GM18511 (cell line): ENCODE results near the gene PEMT.

Experiments used
- ATAC-seq: cut with Tn5 transposase; IDR thresholded peaks from one replicate; pipeline ENCODE4 v1.9.1; 2021; ENCODE audit warnings: mild to moderate bottlenecking, moderate library complexity; ENCODE audit not compliant: unreplicated experiment

PEMT gene

GRCh38 chr17:17570798-17571716 is 20.5 kb downstream of the PEMT start:
- no peak for ATAC-seq

DNA sequence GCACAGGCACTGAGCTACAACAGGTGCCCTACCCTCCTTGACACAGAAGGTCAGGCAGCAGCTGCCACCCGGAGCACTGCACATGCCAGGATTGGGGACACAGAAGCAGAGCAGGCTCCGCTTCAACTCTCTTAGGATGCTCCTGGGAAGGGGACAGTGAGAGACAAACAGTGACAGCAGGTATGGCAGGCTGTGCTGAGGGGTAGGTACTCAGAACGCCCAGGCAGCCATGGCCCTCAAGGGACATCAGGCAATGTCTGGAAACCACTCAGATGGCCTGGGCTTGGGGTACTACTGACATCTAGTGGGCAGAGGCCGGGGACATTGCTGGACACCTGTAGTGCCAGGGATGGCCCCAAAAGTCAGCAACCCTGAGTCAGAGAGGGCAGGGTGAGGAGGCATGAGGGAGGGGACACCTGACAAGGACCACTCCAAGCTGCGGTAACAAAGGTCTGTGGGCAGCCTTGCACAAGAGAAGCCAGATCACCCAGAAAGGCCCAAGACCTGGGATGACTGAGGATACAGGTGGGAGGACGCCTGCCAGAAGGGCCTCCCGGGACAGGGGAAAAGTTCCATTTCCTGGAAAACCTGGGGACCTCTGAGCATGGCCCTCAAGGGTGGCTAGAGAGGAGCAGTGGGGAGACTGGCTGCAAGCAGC is 21.2 kb downstream of the PEMT start:
- no peak for ATAC-seq

DNA sequence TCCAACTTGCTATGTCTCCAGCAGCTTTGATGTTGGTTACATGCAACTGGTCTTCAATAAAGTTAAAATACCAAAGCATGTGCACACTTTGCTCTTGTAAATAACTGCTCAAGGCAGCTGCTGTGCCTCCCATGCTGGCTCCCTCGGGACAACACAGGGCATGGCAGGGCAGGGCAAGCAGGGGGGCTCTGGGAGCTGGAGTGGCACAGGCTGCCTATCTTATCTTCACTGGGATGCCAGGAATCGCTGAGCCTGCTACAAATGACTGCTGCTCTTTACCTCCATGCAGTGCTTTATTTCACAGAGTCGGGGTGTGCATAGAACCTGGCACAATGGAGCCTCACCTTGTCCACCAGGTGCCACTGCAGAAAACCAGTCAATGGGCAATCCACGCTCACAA is 21.8 kb downstream of the PEMT start:
- no peak for ATAC-seq

DNA sequence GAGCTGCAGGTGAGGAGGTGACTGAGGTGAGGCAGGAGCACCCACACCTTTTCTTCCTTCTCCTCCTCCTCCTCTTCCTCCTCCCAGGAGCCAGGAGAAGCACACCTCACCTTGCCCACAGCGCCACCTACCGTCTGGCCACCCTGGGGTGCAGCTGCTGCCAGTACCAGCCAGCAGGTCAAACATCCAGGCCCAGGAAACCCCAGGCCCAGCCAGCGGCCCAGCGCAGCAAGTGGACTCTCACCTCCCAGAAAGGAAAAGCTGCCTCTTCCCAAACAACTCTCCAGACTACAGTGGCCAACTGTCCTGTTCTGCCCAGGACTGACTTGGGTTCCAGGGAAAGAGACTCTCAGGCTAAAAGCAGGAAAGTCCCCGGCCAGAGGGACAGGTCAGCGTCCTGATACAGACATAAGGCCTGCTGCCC is 22.7 kb downstream of the PEMT start:
- ATAC-seq: no peak

DNA sequence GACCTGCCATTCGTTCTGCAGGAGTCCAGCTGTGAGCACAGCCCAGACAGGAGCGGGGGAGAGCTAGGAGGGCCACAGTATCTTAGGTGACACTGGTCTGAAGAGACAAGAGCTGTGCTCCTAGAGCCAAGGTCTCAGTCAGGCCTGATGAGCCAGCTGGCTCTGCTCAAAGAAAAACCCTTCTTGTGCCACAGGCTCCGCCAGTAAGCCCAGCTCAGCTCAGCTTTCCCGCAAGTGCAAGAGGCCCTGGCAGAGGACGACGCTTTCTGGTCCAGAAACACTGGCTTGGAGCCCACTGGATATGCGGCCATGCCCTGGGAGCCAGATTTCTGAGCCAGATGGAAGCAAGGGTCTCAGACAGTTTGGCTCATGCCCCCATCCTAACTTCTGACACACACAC is 23.9 kb downstream of the PEMT start:
- no peak for ATAC-seq

DNA sequence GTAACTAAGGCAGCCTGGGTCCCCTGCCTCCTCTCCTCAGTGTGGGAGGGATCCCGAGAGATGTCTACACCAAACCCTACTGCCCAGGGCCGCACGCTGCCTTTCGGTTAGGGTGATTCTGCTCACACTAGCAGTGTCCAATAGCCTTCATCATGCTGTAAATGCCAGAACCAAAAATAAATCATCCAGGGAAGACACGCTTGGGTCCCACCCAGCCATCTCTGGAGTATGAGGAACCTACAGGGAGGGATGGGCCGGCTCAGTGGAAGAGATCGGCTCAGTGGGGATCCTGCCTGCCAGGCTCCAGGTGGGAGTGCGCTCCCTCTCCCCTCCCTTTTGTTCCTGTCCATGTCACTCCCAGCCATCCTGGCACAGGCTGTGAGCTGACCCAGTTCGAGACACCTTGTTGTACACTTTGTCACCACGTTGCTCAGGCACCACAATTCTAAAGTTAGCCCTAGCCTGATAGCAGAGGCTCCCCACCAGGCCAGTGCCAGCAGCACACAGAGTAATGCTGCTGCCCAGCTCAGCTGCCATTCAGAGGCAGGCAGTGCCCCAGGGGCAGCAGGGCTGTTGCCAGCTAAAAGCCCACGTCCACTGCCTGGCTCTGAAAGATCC is 24.5 kb downstream of the PEMT start:
- ATAC-seq: no peak

GRCh38 chr17:17565471-17566339 is 25.8 kb downstream of the PEMT start:
- ATAC-seq: no peak

DNA sequence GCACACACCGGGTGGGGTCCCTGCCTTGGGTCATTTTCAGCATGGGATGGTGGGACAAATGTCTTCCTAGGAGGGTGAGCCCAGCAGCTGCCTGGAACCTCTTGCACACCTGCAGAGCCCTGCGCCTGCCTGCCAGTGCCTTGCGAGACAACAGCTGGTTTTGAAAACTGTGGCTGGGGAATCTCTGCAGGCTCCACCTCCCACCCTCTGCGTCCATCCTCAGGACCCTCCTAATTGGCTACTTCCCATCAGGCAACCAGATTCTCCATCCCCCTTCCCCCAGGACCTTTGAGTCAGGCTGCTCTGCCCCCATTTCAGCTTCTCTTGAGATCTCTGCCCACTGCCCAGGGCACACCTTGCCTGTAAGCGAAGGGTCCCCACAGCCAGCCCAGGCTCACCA is 26.6 kb downstream of the PEMT start:
- no peak for ATAC-seq

- ATAC-seq: no peak
Observed at GRCh38 chr17:17564323-17564722, 27.2 kb downstream of the PEMT start.

DNA sequence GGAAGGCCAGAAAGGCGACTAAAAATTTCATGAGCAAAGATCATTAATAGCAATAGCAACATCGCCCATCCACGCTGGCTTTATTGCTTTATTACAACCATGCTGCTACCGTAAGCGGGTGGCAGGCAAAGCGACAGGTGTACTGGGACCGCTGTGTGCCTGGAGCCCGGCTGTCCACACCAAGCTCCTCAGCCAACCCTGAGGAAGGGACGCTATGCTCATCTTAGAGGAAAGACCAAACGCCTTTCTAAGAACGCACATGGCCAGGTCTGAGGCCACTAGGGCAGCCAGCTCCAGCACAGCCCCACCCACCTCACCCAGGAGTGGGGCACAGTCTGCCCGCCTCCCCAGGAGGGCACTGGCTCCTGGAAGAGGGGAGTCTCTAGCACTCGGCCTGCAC is 28.0 kb downstream of the PEMT start:
- no peak for ATAC-seq

DNA sequence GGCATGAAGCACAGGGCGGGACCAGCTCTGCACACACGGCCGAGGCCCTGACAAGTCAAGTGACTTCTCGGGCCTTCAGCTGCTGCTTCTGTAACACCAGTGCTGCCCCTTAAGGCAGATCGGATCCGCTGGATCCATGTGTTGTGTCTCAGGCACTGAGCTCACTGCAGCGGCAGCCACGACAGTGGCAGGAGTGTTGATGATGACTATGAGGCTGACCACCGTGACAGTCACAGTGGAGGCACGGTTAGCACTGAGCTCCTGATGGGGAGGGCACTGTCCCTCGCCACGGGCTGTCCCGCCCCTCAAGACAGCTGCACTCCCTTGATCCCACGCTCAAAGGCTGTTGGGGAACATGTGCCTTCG is 29.4 kb downstream of the PEMT start:
- no peak for ATAC-seq

- no peak for ATAC-seq
Observed at GRCh38 chr17:17561408-17562145, 29.9 kb downstream of the PEMT start.

DNA sequence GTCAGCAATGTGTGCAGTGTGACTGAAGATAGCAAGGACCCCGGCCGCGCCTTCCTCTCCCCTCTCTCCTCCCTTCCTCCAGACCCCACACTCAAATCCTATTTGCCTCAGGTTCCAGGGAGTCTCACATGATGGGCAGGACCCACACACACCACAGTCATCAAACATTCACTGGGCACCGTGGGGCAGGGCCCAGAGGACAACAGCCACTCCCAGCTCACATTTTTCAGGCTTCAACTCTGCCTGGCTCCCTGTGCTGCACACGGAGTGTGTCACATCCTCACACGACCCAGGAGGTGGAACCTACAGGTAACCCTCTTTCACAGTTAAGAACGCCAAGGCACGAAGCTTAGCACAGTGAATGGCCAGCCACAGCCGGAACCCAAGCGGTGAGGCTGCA is 30.5 kb downstream of the PEMT start:
- no peak for ATAC-seq

DNA sequence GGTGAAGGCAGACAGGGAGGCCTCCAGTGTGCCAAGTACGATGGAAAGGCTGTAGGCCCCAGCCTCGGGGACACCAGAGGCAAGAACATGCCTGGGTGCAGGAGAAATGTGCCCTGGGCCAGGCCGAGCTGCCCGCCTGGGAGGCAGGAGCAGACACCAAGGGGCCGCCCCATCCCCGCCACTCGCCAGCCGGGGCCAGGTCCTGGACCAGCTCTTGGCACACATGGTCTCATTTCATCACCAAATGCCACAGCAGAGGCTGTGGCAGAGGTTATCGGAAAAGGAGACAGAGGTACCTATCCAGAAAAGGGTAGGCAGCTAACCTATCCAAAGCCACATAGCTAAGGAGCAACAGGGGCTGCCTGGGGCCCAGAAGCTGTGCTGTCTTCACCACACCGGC is 31.3 kb downstream of the PEMT start:
- no peak for ATAC-seq

DNA sequence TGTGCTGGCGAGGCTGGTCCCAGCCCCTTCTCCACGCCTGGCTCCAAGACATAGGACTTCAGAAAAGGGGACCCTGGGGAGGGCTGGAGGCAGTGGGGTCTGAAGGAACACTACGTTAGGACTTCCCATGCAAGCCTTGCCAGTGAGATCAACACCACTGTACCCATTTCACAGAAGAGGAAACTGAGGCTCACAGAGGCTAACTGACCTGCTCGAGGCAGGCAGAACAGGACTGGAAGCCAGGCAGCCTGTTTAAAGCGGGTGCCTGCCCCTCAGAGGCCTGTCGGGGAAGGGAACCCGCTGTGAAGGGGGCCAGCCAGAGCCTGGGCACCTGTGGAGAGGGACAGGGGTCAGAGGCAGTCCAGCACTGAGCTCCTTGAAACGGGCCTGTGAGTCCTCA is 32.3 kb downstream of the PEMT start:
- ATAC-seq: no peak

- ATAC-seq: no peak
Observed at GRCh38 chr17:17558431-17558830, 33.1 kb downstream of the PEMT start.

DNA sequence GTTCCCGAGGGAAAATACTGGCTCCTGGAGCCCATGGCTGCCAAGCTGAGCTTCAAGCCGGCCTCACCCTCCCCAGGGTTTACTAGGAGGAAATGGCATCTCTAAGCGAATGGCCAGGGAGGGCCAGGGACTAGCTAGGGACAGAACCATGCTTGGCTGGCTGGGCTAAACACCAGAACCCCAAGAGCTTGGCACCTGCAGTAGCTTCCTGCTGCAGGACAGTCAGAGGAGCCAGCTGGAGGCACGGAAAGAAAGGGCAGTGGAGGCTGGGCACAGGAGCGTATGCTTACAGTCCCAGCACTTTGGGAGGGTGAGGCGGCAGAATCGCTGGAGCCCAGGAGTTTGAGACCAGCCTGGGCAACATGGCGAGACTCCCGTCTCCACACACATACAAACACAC is 33.7 kb downstream of the PEMT start:
- no peak for ATAC-seq

DNA sequence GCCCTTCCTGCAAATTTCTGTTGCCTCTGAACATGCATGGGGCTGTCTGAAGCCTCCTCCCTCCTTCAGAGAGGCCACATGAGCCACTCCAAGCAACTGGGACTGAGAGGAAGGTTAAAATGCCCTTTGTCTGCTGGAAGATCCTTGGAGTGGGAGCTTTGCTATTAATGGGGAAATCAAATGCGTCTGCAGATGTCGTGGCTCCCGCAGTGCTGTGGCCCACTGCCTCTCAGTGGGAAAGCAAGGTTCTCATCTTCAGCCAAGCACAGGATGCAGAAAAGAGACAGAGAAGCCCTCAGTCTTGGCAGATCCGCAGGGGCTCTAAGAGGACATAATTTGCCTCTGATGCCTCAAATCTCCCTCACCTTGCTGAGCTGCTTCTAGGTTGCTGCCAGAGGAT is 34.8 kb downstream of the PEMT start:
- ATAC-seq: no peak

GRCh38 chr17:17555906-17556305 is 35.6 kb downstream of the PEMT start:
- ATAC-seq: no peak

DNA sequence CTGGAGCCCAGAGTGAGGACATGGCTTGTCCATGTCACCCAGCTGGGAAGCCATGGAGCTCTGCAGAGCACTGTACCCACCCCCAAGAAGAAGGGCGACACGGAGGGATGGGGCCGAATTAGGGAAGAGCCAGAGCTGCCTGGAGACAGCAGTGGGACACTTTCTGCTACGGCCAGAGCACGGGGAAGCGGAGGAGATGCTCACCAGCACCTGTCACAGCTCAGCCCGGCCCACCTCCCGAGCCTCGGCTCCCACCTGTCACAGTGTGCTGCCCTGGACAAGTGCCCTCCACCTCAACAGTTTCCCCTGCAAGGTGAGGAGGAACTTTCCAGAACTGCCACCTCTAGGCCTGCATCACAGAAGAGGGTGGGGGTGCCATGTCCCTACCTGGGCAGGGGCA is 36.4 kb downstream of the PEMT start:
- no peak for ATAC-seq
